ENCODE measurements around the gene EDARADD.
"Not testable (repeated sequence)": the region's sequence is repeated elsewhere in the genome, so short reads cannot be mapped to it uniquely, and the experiment has no call there.

EDARADD gene

DNA sequence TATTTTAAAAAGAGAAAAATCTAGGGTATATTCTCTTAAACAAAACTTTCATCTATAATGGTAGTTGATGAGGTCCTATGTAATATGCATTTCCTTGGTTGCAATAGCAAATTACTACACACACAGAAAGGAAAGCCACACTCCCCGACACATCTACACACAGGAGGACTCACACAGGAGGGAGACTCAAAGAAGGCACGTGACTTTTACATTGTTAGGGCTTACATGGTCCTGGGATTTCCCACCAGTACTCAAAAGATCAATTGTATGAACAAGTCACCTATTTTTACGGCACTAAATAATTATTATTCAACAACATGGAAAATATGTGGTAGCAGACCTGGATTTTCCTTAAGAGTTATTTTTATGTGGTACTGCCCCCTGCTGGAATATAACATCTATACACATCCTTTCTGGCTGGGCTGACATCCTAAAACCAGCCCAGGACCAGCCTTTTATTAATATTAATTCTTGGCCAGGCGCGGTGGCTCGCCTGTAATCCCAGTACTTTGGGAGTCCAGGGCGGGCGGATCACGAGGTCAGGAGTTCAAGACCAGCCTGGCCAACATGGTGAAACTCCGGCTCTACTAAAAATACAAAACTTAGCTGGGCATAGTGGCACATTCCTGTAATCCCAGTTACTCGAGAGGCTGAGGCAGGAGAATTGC lies 95.8 kb downstream of the EDARADD start:
- peak; percentile 83 for DNase-seq (ENCODE audit: low spot score)

DNA sequence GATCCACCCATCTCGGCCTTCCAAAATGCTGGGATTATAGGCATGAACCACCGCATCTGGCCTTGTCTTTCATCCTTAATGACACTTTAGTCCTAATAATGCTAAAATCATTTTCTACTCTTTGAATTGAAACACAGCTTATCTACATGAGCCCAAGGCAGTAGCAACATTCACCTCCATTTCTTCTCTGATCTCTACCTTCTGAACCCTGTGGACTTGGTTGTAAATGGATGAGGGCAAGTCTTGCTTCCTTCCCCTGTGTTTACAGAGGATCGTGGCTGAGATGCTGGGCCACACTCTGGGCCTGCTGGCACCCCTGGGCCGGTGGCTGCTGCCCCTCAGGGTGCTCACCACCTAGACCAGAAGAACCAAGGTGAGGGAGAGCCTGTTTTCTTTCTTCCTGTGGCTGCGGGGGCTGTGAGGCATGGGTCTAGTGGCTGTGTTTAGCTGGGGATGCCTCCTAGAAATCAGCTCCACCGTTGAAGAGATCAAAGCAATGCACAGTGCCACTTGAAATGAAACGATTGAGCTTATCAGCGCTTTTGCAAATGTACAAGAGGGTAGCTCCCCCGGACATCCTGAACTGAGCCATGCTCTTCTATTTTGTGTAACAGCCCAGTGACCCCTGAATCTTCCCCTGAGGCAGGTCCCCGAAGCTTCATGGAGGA lies 97.5 kb downstream of the EDARADD start:
- no peak for DNase-seq (ENCODE audit: low spot score)

DNA sequence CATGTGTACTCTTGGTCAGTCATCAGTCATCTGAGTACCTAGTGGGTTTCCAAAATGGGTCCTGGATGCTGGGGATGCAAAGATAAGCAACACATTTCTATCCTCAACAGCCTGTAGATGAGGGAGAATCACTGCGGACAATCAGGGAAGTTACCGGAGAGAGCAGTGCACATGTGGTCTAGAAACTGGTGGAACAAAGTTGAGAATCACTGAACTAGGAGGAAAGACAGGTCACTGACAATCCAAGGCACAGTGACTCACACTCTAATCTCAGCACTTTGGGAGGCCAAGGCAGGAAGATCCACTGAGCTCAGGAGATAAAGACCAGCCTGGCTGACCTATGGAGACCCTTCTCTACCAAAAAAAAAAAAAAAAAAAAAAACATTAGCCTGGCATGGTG lies 98.3 kb downstream of the EDARADD start:
- DNase-seq (ENCODE audit: low spot score) = no peak

DNA sequence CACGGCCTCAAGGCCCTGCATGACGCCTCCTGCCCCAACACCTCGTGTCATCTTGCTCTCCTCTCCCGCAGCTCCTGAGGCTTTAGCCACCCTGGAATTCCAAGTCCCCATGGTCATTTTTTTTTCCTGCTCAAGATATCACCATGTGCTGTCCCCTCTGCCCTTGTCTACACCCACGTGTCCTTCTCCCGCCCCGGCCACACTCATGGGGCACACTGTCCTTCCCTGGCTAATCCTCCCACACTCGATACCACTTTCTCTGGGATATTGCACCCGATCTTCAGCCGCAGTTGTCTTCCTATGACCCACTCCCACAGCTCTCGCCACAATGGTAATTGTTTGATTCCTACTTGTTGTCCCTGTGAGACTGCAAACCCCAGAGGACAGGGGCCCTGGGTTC lies 100.0 kb downstream of the EDARADD start:
- no peak for DNase-seq (ENCODE audit: low spot score)

DNA sequence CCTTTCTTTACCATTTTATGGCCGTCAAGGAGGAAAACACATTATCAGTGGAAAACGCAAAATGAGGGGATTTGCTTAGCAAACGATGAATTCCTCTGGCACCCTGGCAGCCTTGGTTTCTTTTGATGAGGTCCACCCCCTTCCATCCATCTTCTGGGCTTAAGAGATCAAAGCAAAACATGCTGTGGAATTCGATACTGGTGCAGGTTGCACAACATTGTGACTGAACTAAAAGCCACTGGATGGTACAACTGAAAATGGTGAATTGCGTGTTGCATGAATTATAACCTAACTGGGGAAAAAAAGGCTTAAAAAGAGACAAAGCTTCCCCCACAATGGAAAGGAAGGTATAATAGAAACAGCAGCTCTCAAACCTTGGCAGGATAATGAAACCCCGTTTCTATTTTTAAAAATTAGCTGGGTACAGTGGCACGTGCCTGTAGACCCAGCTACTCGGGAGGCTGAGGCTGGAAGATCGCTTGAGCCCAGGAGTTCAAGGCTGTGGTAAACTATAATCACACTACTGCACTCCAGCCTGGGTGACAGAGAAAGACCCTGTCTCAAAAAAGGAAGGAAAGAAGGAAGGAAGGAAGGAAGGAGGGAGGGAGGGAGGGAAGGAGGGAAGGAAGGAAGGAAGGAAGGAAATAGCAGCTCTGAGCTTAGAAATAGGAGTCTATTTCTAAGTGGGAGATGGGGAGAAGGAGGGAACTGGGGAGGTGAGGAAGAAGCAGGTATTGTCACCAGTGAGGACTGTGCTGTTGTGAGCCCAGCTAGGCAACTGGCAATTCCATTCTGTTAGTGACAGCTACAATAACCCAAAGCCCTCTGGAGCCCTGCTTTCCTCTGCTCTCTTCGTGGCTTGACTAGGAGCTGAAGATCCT lies 100.7 kb downstream of the EDARADD start:
- DNase-seq (ENCODE audit: low spot score) = no peak

DNA sequence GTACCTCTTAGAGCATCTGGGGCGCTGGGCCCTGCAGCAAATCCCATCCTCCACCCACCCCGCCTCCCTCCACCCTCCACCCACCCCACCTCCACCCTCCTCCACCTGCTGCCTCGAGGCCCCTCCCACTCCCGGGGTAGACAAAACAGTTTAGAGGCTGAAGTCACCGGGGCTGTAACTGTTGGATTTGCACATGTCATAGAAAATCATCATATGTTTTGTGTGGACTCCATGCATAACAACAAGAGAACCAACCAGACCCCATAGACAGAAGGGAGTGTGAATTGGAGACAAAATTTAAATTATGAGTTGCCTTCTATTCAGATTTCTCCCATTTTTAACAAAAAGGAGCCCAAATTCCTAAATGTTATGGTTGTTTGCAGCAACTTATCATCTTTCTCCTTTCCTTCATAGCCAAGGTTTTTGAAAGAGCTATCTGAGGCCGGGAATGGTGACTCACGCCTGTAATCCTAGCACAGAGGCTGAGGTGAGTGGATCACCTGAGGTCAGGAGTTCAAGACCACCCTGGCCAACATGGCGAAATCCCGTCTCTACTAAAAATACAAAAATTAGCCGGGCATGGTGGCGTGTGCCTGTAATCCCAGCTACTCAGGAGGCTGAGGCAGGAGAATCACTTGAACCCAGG lies 101.5 kb downstream of the EDARADD start:
- no peak for DNase-seq (ENCODE audit: low spot score)

DNA sequence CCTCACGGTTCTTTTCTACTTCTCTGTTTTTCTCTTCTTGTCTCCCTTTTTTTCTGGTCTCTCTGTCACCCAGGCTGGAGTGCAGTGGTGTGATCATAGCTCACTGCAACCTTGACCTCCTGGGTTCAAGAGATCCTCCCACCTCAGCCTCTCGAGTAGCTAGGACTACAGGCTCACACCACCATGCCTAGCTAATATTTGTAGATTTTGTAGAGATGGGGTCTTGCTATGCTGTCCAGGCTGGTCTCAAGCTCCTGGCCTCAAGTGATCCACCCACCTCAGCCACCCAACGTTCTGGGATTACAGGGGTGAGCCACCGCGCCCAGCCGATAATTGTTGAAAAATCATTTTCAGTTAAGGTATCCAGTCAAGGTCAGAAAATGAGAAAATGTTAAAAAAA lies 103.8 kb downstream of the EDARADD start:
- DNase-seq (ENCODE audit: low spot score) = no peak

DNA sequence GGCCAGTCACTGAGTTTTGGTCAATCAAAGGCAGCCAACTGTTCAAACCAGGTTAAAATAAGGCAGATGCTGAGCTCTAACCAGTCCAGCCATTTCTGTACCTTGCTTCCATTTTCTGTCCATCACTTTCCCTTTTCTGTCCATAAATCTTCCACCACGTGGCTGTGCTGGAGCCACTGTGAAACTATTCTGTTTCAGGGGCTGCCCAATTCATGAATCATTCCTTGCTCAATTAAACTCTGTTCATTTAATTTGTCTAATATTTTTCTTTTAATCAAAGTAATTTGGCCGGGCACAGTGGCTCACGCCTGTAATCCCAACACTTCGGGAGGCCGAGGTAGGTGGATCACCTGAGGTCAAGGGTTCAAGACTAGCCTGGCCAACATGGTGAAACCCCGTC lies 107.0 kb downstream of the EDARADD start:
- no peak for DNase-seq (ENCODE audit: low spot score)

DNA sequence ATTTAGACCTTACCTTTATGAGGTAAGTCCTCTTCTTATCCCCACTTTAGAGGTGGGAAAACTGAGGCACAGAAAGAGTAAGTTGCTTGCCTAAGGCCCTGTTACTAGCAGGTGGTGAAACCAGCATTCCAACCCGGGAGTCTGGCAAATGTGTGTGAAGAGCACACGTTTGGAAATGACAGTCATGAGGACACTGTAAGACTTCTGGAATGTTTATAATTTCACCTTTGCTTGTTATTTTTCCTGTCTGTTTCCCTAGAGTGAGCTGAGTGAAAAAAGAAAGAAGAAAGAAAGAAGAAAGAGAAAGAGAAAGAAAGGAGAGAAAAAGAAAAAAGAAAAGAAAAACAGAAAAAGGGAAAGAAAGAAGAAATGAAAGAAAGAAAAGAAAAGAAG lies 108.5 kb downstream of the EDARADD start:
- DNase-seq (ENCODE audit: low spot score) = no peak

DNA sequence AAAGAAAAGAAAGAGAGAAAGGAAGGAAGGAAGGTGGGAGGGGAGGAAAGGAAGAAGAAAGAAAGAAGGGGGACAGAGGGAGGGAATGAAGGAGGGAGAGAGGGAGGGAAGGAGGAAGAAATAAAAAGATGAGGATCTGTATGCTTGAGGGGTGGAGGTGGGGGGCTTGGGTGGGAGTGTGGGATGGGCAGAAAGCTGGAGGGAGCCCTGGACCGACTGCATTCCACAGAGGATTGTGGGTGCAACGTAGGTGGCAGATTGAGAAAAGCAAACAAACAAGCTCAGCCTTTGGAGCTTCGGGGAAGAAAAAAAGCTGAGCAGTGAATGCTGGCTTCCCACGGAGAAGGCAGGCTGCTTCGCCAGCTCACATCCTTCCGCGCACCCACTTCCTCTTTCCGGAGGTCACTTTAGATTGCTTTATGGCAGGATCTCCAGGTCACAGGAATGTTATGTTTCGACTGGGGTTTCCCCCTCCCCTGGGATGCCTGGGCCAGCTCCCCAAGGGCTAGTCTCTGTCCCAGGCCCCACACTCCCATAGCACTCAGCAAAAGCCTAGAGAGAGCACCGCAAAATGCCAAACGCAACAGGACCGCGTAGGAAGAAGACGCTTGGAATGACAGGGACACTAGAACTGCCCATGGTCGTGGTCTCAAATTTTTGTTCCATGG lies 109.0 kb downstream of the EDARADD start:
- peak; percentile 65 for DNase-seq (ENCODE audit: low spot score)

DNA sequence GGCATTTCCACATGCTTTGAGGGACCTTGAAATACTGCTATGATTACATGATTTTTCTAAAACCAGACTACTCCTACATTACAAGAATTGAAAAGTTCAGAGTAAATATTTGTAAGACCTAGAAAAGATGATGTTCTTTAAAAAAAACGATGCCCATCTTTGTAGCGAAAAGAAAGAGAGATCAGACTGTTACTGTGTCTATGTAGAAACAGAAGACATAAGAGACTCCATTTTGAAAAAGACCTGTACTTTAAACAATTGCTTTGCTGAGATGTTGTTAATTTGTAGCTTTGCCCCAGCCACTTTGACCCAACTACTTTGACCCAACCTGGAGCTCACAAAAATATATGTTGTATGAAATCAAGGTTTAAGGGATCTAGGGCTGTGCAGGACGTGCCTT lies 110.3 kb downstream of the EDARADD start:
- not testable (repeated sequence) for DNase-seq (ENCODE audit: low spot score)

DNA sequence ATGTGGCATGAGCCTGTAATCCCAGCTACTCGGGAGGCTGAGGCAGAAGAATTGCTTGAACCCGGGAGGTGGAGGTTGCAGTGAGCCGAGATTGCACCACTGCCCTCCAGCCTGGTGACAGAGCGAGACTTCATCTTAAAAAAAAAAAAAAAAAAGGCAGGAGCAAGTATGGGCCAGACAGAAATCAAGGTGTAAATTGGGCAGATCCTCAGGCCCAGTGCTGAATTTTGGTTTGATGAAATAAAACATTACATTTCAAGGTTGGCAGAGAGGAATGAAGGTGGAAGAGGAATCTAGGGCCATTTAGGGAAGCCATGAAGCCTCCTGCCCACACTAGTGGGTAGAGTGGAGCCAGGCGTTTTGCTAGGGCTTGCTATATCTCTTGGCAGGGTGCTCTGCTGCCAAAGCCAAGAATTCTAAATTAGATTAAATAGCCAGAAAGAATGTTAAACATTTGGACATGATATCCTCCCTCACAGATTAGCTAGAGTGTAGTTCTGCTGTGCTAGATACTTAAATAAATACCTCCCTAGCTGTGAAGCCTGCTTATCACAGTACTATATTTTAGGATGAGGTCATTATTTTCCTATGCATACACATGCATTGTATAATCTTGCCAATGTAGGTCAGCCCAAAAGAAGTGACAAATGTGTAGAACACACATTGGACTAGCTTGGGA lies 113.1 kb downstream of the EDARADD start:
- no peak for DNase-seq (ENCODE audit: low spot score)

DNA sequence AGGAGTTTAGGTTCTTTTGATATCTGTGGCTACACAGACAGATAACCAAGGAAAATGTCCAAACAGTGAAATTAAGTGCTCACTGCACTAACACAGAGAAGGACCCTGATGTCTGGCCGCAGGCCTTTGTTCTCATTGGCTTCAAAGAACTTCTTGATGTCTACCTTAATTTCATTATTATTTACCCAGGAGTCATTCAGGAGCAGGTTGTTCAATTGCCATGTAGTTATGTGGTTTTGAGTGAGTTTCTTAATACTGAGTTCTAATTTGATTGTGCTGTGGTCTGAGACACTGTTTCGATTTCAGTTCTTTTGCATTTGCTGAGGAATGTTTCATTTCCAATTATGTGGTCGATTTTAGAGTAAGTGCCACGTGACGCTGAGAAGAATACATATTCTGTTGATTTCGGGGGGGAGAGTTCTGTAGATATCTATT lies 114.5 kb downstream of the EDARADD start:
- no peak for DNase-seq (ENCODE audit: low spot score)

DNA sequence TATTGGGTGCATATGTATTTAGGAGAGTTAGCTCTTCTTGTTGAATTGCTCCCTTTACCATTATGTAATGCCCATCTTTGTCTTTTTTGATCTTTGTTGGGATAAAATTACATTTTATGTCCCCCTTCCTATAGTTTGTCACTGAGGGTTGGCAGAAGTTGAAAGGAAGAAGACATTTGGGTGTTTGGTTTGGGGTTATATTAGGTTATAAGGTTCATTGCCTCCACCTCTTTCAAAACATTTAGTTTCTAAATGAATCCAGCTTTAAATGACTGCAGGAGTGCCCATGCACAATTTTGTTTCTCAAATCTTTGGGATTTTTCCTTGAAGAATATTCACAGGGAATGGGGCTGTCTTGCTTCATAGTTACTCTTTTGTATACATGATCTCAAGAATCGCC lies 115.1 kb downstream of the EDARADD start:
- DNase-seq (ENCODE audit: low spot score) = no peak

DNA sequence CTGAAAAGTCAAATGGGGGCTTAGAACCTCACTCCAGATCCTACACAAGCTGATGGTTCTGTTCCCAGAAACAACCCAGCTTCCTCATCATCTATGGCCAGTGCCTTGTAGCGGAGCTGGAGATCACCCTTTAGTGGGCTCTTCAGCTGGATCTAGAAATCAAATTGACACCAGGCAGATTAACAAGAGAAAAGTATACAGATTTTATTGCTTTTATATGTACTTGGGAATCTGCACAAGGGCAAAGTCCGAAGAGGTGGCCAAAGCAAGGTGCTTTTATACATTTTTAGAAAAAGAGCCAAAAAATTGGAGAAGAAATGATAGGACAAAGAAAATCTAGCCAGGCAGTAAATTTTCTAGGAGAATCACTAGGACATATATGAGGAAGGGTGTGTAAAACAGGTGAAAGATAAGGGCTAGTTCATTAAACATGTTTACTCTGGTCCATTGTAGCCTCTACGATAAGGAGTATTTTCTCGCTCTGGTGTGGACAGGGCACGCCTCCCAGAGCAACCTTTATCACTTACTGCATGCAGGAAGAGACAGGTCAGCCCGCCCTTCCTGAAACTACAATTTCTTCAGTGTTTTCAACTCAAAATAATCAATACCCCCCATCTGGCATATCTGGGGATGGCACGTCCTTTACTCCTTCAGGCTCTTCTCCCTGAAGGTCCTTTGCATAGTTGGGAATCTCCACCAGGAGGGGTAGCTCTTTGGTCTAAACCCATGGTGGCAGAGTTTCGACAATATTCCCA lies 115.7 kb downstream of the EDARADD start:
- no peak for DNase-seq (ENCODE audit: low spot score)

DNA sequence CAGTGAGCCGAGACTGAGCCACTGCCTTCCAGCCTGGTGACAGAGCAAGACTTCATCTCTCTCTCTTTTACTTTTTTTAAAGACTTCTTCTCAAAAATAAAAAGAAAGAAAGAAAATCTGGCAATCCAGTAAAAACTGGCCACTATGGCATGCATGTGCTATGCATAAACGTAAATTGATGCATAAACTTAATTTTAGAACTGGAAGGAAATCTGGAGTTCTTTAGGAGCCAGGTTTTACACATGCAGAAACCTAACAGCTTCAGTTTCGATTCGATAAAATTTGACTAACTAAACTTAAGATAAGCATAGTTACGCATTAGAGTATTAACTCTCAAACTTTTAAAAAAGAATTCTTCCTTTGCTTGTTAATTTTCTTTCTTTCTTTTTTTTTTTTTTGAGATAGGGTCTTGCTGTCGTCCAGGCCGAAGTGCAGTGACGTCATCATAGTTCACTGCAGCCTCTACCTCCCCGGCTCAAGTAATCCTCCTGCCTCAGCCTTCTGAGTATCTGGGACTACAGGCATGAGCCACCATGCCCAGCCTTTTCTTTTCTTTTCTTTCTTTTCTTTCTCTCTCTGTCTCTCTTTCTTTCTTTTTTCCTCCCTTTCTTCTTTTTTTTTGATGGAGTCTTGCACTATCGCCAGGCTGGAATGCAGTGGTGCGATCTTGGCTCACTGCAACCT lies 117.8 kb downstream of the EDARADD start:
- DNase-seq (ENCODE audit: low spot score) = no peak

DNA sequence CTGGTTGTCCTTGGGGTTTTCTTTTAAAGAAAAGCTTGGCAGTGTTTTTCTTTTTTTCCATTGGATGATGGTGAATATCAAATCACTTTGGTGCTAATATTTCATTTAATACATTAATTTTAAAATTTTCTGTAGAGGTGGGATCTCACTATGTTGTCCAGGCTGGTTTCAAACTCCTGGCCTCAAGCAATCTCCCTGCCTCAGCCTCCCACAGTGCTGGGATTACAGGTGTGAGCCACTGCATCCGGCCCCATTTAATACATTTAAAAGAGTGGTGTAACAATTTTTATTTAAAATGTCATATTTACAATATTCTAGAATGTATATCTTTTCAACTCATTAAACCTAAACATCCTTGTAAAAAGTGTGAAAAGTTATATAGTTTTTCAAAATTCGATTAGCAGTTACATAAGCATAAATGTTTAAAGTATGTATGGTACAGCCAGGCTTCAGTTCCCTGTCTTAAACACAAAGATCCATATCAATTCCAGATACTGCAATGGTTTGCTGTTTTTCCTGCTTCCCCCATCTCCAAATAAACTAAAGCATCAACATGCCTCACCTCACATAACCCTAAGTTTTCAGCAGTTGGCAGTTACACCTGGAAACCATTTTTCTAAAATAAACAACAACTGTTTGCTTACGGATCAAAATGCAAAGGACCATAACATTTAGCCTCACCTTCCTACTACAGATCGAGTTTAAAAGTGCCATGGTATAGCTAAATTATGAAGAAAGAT lies 120.8 kb downstream of the EDARADD start:
- no peak for DNase-seq (ENCODE audit: low spot score)

DNA sequence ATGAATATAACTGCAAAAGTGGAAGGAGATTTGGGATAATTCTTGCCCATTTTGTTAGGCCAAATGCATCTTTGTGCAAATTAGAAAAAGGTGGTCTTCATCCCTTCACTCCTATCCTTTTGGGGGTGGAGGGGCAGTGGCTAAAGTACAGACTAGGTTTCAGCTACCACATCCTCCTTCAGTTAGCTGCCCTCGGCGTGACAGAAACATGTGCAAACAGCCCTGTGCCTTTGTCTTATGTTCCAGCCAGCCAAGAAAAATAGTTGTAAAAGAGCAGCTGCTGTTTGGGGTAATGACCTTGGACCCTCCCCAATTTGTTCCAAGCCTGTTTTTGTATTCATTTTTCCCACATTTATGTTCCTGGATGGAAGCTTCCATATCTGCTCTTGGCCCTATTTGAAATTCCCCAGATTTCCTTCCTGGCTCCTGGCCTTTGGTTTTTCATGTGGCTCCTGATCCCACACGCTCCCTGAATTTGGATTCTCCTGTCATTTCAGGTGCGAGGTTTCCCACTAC lies 121.4 kb downstream of the EDARADD start:
- no peak for DNase-seq (ENCODE audit: low spot score)
